Measurements from ENCODE around the gene TSGA10IP.

DNA sequence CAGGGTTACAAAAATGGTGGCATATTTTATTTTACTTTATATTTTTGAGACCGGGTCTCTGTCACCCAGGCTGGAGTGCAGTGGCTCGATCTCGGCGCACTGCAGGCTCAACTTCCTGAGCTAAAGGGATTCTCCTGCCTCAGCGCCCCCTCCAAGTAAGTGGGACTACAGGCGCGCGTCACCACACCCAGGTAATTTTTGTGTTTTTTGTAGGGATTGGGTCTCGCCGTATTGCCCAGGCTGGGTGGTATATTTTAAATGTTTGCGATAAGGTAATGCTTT, 44.4 kb upstream of the TSGA10IP start:
- TF ChIP-seq, protein P1, sequence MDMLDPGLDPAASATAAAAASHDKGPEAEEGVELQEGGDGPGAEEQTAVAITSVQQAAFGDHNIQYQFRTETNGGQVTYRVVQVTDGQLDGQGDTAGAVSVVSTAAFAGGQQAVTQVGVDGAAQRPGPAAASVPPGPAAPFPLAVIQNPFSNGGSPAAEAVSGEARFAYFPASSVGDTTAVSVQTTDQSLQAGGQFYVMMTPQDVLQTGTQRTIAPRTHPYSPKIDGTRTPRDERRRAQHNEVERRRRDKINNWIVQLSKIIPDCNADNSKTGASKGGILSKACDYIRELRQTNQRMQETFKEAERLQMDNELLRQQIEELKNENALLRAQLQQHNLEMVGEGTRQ (CRISPR knock-in tag; IDR thresholded peaks at IDR 0.05) = no peak
- TF ChIP-seq ZNF232 (CRISPR knock-in tag; IDR thresholded peaks at IDR 0.05) (no peak), RORB (CRISPR knock-in tag; IDR thresholded peaks at IDR 0.05) (no peak), MXD4 (CRISPR knock-in tag; IDR thresholded peaks at IDR 0.05; ENCODE audit: borderline replicate concordance) (no peak)
- TF ChIP-seq, protein P2, sequence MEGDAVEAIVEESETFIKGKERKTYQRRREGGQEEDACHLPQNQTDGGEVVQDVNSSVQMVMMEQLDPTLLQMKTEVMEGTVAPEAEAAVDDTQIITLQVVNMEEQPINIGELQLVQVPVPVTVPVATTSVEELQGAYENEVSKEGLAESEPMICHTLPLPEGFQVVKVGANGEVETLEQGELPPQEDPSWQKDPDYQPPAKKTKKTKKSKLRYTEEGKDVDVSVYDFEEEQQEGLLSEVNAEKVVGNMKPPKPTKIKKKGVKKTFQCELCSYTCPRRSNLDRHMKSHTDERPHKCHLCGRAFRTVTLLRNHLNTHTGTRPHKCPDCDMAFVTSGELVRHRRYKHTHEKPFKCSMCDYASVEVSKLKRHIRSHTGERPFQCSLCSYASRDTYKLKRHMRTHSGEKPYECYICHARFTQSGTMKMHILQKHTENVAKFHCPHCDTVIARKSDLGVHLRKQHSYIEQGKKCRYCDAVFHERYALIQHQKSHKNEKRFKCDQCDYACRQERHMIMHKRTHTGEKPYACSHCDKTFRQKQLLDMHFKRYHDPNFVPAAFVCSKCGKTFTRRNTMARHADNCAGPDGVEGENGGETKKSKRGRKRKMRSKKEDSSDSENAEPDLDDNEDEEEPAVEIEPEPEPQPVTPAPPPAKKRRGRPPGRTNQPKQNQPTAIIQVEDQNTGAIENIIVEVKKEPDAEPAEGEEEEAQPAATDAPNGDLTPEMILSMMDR (IDR thresholded peaks at IDR 0.05) = no peak
- TF ChIP-seq, protein P3, sequence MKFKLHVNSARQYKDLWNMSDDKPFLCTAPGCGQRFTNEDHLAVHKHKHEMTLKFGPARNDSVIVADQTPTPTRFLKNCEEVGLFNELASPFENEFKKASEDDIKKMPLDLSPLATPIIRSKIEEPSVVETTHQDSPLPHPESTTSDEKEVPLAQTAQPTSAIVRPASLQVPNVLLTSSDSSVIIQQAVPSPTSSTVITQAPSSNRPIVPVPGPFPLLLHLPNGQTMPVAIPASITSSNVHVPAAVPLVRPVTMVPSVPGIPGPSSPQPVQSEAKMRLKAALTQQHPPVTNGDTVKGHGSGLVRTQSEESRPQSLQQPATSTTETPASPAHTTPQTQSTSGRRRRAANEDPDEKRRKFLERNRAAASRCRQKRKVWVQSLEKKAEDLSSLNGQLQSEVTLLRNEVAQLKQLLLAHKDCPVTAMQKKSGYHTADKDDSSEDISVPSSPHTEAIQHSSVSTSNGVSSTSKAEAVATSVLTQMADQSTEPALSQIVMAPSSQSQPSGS (CRISPR knock-in tag; IDR thresholded peaks at IDR 0.05; ENCODE audit: borderline replicate concordance, low read depth) = no peak
